Fibroblast of skin of back (primary cell): ENCODE results near the gene P3R3URF.

Experiments used
- DNase-seq: peaks from one replicate; pipeline ENCODE4 v3.0.0-alpha.2; 2013

The P3R3URF gene

DNA sequence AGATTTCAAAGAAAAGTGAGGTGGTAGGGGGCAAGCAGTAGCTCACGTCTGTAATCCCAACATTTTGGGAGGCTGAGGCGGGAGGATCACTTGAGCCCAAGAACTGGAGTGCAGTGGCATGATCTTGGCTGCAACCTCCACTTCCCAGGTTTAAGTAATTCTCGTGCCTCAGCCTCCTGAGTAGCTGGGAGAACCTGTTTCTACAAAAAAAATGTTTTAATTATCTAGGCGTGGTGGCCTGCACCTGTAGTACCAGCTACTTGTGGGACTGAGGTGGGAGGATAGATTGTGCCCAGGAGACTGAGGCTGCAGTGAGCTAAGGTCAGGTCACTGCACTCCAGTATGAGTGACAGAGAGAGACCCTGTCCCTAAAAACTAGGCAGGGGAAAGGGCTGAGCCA is 4.0 kb downstream of the P3R3URF start:
- no peak for DNase-seq

DNA sequence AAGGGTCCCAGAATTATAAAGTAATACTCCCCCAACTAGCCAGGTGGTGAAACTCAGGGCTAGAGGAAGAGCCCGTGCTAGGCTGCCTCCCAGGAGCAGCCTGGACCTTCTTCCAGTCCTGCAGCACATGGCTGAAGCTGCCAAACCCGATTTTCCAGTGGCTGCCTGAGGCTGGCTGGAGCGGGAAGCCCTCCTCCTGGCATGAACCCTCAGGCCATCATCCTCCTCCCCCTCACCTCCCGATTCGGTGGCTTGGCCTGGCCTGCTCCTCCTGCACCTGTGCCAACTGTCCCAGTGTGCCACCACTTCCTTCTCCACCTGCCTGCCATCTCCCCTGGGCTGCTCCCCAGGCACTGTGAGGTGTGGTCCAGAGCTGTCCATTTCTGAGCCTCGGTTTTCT is 4.4 kb downstream of the P3R3URF start:
- DNase-seq, result no peak

DNA sequence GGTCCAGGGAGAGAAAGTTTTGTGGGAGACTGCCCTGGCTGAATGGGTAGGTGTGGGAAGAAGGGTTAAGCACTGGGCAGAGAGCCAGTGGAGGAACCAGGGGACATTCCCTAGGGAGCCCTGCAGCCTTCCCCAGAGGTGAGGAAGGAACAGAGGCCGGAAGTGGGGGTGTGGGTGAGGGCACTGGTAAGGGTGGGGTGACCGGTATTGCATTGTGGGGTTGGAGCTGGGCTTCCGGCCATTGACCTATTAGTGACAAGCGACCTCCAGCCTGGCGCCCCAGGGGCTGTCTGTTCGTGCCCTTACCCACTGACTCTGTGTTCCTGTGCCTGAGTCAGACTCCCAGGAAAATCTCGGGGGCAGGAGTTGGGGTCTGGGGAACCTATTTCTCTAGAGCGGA is 4.9 kb downstream of the P3R3URF start:
- DNase-seq, result no peak

DNA sequence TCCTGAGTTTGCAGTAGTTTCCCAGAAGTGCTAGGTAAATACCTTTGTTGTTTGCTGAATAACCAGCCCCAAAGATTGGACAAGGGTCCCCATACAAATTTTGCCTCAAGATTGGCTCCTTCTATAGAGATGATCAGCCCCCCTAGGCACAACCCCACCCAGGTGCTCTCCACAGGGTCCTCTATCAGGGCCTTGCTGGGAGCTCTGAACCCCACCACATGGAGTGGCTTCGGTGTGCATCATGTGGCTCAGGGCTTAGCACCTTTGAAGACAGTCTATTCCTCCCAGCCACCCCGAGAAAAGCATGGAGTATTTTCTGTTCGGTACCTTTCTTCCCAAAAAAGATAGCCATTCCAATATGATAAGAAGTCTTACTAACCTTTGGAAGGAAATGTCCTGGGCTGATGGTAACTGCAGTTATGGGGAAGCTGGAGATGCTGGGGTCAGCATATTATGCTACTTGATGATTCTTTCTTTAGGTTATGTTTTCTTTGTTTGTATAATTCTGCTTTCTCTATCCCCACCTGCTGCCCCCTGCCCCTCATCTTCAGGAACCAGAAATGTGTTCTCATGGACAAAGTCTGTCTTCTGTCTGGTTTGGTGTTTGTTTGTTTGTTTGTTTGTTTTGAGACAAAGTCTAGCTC is 6.4 kb downstream of the P3R3URF start:
- no peak for DNase-seq

DNA sequence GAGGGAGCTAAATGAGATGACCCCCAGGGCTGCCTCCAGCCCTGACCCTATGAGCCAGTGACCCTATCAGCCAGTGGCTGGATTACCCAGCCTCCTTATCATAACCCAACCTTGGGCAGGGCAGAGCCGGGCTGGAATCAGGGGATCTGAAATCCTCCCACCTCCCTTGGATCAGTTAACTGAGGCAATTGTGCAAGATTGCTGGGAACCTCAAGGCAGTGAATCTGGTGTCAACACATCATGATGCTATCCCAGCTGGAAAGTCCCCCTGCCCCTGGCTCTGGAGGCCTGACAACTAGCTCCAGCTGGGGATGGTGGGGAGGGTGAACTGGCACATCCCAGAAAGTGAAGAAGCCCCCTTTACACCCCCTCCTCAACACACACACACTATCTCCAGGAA is 7.8 kb downstream of the P3R3URF start:
- DNase-seq, result no peak

DNA sequence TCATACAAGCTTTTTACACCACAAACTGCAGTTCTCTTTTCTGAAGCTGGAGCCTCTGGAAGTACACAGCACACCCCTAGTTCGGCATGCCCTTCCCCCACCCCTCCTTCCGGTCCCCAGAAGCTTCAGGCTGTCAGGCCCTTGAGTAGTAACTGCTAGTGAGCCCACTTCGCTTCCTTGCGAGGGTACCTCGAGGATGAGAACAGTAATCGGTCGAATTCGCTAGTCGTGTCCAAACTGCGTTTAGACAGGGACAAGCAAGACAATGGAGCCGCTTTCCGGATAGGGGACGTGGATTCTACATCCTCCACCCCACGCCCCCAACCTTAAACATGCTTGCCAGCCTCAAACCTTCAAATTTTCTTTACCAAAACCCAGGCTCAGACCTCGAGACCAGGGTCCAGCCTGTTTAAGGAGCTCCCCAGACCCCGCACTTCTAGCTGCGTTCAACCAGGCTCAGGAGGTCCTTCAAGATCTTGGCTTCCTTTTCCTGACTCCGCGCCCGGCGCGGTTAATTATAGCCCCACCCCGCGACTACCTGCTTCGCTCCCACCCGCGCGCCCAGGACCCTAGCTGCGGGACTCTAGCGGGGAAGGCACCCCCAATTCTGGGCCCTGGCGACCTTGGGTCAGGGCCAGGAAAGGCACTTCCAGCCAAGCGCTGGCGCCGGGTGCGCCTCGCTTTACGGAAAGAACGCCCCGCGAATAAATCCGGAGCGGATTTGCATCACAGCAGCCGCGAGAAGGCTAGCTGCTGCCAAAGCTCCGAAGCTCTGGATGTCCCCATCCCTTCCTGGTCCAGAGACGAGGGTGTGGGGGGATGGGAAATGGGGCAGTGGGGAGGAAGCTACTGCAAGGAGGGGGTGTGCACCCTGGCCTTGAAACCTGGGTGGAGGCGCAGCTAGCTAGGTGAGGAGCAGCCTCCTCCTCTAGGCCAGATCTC is 9.5 kb downstream of the P3R3URF start:
- DNase-seq, result no peak

DNA sequence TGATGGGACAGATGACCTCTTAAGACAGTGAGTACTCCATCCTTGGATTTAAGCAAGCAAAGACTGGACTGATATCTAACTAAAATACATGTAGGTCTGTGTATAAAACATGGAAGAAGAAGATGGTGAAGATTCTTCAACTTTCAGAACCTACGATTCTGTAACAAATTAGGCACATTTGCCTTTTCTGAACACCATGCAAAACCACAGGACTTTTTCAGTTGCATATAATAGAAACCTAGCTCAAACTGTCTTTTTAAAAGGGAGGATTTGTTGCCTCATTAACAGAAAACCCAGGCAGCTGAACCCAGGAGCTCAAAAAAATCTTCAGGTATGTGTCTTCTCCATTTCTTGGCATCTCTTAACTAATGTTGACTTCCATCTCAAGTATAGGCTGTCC is 16.1 kb downstream of the P3R3URF start:
- no peak for DNase-seq

DNA sequence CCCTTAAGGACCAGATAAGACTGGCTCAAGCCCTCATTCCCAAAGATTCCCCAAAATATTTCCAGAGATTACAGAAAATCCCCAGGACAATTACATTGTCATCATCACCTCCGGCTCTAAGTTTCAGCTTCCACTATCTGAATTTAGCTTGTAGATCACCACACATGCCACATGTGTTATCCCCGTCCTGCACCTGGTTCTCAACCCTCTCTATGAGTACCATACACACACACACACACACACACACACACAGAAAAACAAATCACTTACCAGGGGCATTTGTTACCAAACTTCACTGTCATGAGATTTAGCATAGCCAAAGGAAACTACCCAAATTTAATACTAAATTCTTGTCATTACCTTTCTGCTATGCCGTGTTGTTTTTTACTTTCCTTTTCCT is 16.8 kb downstream of the P3R3URF start:
- DNase-seq, result no peak

DNA sequence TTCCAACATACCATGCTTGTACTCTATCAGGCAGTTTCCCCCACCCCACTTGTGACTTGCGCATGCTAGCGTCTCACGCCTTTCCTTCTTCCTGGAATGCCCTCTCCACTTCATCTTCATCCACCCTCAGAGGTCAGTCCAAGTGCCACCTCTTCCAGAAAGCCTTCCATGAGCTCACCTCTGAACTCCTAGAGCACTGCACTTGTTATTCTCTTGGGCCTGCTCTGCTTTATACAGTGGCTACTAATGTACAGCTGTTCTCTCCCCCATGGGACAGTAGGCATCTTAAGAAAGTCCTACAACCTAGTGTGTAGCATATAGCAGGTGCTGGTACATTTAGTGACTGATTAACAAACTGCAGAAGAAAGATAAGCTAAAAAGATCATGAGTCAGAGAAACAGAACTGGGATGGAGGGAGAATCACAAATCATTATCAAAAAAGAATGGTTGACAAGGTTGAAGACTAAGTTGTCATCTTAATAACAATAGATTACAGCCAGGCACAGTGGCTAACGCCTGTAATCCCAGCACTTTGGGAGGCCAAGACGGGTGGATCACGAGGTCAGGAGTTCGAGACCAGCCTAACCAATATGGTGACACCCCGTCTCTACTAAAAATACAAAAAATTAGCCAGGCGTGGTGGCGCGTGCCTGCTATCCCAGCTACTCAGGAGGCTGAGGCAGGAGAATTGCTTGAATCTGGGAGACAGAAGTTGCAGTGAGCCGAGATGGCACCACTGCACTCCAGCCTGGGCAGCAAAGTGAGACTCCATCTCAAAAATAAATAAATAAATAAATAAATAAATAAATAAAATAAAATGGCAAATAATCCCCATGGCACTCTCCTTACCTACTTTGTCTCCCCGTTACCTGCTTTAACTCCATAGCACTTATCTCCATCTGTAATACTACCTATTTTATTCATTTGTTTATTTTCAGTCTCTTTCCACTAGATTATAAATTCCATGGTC is 17.7 kb downstream of the P3R3URF start:
- DNase-seq, result no peak

DNA sequence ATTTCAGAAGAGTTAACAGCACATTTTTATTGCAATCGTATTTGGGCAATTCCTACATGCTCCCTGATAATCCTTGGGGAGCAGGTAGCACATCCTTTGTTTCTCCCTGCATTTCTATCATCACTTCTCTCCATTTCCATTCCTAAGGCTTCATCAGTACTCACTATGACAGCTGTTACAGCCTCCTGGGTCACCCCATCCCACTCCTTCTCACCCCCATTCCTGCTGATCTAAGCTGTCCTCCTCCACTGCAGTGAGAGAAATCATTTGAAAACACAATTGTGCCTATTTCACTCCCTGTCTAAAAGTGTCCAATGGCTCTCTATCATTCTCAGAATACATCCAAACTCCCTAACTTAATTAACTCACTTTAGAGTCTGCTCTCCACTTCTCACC is 18.4 kb downstream of the P3R3URF start:
- DNase-seq, result no peak

DNA sequence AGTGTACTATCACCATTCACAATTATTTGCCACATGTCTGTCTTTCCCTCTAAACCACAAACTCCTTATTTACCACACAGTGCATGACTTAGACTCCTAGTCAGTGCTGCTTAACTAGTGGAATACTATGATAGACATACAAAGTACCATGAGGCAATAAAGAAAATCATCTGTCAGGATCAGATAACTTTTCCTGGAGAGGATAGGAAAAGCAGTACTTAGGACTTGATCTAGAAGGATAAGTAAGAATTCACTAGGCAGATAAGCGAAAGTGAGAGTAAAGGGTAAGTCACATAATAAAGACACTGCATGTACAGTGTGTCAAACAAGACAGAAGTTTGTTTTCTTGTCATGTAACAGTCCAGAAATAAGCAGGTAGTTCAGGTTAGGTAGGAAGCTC is 22.6 kb downstream of the P3R3URF start:
- DNase-seq, result no peak

DNA sequence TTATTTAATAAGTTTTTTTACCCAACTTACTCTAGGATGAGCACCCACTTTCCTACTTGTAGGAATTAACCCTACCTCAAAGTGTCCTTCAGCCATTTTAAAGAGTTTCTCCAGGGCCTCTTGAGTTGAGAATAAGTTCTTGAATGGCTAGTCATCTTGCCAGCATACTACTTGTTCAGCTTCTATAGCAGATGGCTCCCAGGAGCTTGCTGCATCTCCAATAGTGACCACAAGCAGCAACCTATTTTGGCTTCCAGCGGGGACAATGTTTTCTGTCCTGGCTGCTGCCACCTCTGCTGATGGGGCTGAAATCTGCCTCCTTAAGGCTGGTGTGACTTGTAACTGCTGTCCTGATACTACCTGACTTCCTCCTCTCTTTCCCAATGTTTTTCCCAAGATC is 23.1 kb downstream of the P3R3URF start:
- no peak for DNase-seq

DNA sequence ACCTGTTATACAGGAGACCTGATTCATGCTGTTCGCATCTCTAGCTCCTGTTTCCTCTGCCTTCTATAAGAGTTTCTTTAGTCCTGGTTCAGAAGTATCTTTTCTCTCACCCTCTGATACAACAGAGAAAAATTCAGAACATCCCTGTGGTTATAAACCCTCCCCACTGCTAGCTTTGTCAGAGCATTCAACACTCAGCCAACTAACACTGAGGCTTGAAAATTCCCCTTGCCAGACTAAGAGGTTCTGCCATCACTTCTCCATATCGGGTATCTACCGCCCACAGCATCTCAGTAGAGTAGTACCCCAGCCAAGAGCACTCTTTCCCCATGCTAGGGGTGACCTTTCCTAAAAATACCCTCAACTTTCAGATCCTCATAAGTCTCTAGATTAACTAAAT is 24.3 kb downstream of the P3R3URF start:
- DNase-seq, result peak; percentile 76

DNA sequence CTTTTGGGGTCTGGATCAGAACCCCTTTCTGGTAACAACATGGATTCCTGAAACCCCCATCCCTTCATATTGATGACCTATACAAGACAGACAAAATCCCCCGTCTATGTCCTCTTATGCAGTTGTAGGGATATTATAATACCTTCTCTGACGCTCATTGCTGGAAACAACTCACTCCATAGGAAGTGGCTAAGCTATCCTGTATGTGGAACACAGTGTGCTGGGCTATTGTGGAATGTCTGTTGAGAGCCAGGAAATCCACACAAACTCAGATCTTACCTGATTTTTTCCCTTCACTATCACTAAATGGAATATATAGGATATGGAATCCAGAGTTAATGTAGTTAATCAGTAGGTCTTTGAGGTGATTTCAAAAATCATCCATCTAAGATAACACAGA is 26.2 kb downstream of the P3R3URF start:
- no peak for DNase-seq

DNA sequence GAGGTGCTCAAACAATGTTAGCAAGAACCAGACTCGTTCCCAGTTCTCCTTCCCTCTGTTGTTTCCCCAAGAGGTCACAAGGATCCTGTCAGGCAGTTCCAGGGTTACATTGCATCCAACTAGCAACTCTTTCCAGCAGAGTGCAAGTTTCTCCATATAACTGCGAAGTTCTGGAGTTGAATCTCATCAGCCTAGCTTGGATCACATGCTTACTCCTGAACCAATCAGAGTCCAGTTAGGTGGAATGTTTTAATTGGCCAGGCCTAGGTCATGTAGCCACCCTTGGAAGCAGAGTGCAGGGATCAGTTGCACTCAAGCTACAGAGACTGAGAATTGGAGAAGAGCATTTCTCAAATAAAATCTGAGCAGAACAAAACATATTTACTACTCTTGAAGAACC is 28.0 kb downstream of the P3R3URF start:
- DNase-seq, result no peak

DNA sequence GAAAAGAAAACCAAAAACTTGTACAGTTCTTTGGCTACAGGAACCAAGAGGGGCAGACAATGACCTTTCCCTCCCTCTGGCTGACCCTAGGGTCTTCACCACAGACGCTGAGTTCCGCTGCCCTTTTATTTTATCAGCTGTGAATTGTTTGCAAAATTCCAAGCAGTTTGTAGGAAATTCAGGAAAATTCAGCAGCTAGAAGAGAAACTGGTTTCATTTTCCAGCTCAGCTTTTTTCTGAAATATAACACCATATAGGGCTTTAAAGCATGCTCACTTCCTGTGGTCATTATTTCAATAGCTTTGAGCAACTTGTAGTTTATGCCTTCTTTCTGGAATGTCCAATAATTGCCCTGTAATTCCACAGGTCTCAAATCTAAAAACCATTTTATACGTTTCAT is 38.4 kb downstream of the P3R3URF start:
- peak; percentile 40 for DNase-seq

DNA sequence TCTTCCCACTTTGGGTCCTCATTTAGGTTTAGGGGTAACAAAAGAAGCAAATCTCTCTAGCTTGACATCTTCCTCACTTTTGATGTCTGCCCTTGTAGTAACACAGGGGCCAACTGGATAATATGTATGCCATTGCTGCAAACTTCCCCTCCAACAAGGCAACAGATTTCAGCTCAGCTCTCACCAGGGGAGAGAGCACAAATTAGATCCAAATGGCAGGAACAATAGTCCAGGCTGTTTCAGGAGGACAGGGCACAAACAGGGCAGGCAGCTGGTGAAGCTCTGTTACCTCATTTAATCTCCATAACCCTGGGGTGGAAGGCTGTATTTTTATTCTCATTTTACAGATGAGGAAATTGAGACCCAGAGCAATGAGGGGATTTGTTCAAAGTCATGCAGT is 39.6 kb downstream of the P3R3URF start:
- no peak for DNase-seq

DNA sequence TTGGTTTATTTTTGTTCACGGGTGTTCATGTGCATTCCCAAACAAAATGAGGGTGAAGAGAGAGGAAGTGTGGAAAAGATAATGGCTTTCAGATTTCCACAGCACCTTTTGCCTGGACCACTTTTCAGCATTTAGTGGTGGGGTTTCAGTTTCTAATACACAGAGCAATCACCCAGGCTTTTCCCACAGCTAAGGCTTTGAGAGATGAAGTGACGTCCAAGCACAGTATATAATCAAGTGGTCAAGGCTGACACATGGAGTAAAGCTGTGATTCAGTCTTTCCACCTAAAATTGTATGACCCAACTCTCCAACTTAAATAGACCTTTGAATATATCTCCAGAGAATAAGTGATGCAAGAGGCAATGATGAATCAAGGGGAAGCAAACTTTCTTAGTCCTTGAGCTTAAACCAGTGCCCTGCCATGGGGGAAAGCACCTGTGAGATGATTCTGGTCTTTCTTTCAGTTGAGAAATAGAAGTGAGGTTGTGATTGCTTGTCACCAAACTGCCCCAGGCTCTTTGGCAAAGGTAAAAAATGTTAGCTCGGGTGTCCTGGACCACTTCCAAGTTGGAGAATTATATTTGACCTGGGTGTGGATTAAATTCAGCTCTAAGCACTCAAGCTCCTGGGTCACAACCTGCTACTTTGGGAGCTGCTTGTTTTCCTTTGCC is 41.5 kb downstream of the P3R3URF start:
- DNase-seq, result no peak

DNA sequence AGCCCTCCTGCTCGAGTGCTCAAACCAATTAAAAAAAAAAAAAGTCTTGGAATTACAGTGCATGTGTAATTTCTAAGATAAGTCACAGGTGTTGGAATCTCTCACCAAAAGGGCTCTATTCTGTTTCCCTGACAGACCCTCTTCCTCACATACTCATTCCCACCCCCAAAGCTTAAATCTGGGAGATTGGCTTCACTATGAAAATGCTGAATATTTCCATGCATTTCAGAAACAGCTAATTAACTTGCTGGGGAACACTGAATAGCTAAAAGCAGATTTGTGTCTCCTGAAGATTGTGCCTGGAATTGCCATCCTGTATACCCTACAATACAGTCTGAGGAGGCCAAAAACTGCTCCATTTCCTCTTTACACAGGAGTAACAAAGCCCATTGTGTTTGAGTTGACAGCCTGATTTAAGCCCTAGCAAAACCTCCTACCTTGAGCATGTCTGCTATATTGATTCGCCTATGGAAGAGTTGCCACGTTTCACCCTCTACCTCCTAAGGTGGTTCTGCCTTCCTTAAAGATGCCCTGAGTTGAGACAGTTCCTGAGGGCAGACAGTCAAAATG is 42.4 kb downstream of the P3R3URF start:
- no peak for DNase-seq

DNA sequence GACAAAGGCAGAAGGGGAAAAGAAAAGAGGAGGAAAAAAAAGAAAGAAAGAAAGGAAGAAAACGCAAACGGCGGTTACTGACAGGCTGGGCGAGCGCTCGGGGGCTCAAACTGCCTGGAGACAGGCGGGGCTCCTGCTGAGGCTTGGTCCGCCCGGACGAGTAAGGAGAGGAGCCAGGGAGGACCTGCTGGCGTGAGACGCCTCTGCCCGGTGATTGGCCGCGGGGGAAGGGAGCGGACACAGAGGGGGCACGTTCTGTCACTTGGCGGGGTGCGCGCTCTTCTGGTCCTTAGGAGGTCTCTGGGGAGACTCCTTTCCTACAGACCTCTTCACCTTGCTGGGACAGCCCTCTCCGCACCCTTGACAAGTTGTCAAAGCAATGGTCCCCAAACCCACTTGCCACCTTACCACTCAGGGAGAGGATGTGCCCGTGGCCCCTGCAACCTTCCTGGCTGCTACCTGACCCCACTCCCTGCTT is 43.1 kb downstream of the P3R3URF start:
- no peak for DNase-seq

DNA sequence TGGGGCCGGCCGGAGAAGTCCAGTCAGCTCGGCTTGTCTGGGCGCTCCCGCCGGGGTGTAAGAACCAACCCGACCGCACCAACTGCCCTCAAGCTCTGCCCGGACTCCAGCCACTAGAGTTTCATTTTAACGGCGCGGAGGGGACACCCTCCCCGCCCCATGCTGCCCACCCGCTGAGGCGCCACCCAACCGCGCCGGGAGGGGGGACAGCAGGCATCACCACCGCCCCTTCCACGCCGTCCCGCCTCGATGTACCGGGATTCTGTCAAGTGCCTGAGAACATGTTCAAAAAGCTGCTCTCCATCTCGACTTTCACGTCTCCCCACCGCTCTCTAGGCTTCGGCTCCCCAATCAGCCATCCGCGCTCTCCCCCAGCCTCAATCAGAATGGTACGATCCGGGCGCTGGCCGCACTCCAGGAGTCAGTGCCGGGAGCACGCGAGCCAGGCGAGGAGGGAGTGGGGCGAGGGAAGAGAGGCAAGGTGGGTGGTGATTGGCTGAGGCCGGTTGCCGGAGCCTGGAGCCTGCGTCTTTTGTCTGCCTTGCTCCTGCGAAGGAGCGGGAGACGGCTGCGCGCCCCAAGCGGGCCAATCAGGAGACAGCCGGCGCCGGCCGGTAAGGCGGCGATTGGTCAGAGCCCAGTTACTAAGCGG is 43.6 kb downstream of the P3R3URF start, which contains the start of gene PIK3R3:
Gene PIK3R3, minus strand, starts transcription at position 101 of the 652 bp plus-strand sequence. CDS start 677 bp downstream, outside the sequence.
- peak; percentile 99 for DNase-seq
